Mammary epithelial cell (primary cell): ENCODE measurements around the gene TACR1.

Source experiments
- CTCF ChIP-seq, 2 donors: IDR thresholded peaks in 1 of 2; conservative IDR thresholded peaks in 1 of 2; 2 replicates each; pipeline ENCODE4 v1.5.1; 2011 to 2012; ENCODE audit warnings: inconsistent platforms in 2 of 2, low read length in 2 of 2, mild to moderate bottlenecking in 2 of 2, control low read depth in 1 of 2, low read depth in 1 of 2; ENCODE audit not compliant: insufficient read depth in 1 of 2; ENCODE audit errors: extremely low read depth in 1 of 2
- EZH2 ChIP-seq: IDR thresholded peaks from 2 replicates; pipeline ENCODE4 v1.6.1; 2012; ENCODE audit warnings: low read length, inconsistent platforms, borderline replicate concordance

GRCh38 chr2:75012080-75012479 is 187.2 kb downstream of the TACR1 start:
- TF ChIP-seq CTCF (conservative IDR thresholded peaks at IDR 0.05 in 1 of 2, IDR thresholded peaks at IDR 0.05 in 1 of 2; ENCODE audit: extremely low read depth in 1 of 2, insufficient read depth in 1 of 2, low read depth in 1 of 2, low read length in 2 of 2) = no peak
- TF ChIP-seq EZH2 = no peak
